ENCODE measurements around the gene PSMD7. TPM values are rescaled to one million over a fixed set of nuclear protein-coding genes. Genes with fewer than 3 reads are reported as not detected.

The PSMD7 gene
- 10 to 100 TPM; 91.8 to 99.0 TPM for total RNA-seq

- H3K27me3 Mint-ChIP-seq, result no peaks in the 10 kb centered on the region
- peaks cover 34% of the 10 kb centered on the region for H3K4me1 Mint-ChIP-seq
- peak within 1 kb of the TSS; percentile 98 for H3K27ac Mint-ChIP-seq
- POLR2A ChIA-PET, result no interaction called here
- CTCF ChIA-PET, result interaction anchor here (0.8 to 1.8 kb wide), 3 partner anchors 8 to 399 kb away, joined by 3 to 4 read pairs (median 3); no protein-coding TSS in a partner anchor
- peaks cover 5% of the 10 kb centered on the region for H3K9me3 Mint-ChIP-seq
- H3K36me3 Mint-ChIP-seq (ENCODE audit: low read depth), result peaks cover 28% of the 10 kb centered on the region
- peak within 1 kb of the TSS; percentile 91 for H3K4me3 Mint-ChIP-seq
- peak; percentile 92 for DNase-seq
These were observed at the start of gene PSMD7 for GRCh38 chr16:74296432-74297144. PSMD7 (plus strand) TSS chr16:74296814; CDS start chr16:74296915, 101 bp downstream.

- H3K4me3 Mint-ChIP-seq, result no peak overlapping the region
- H3K27me3 Mint-ChIP-seq, result peaks cover 9% of the 10 kb centered on the region
- no peaks in the 10 kb centered on the region for H3K9me3 Mint-ChIP-seq
- H3K27ac Mint-ChIP-seq, result no peak overlapping the region
- CTCF ChIA-PET, result no interaction called here
- no peak for DNase-seq
- H3K4me1 Mint-ChIP-seq, result no peaks in the 10 kb centered on the region
- H3K36me3 Mint-ChIP-seq (ENCODE audit: low read depth), result no peaks in the 10 kb centered on the region
- POLR2A ChIA-PET, result no interaction called here
These were observed 47.4 kb upstream of the PSMD7 start for GRCh38 chr16:74249254-74249653.

GRCh38 chr16:74249846-74250245, 46.8 kb upstream of the PSMD7 start:
- no peak overlapping the region for H3K27ac Mint-ChIP-seq
- H3K27me3 Mint-ChIP-seq, result peaks cover 9% of the 10 kb centered on the region
- ChIA-PET CTCF (no interaction called here), POLR2A (no interaction called here)
- no peaks in the 10 kb centered on the region for H3K9me3 Mint-ChIP-seq
- H3K4me1 Mint-ChIP-seq, result no peaks in the 10 kb centered on the region
- no peak for DNase-seq
- no peak overlapping the region for H3K4me3 Mint-ChIP-seq
- H3K36me3 Mint-ChIP-seq (ENCODE audit: low read depth), result no peaks in the 10 kb centered on the region

- no peaks in the 10 kb centered on the region for H3K4me1 Mint-ChIP-seq
- no peak overlapping the region for H3K27ac Mint-ChIP-seq
- POLR2A ChIA-PET, result no interaction called here
- peaks cover 11% of the 10 kb centered on the region for H3K27me3 Mint-ChIP-seq
- no peaks in the 10 kb centered on the region for H3K36me3 Mint-ChIP-seq (ENCODE audit: low read depth)
- no peak overlapping the region for H3K4me3 Mint-ChIP-seq
- CTCF ChIA-PET, result no interaction called here
- no peak for DNase-seq
- H3K9me3 Mint-ChIP-seq, result no peaks in the 10 kb centered on the region
These were observed 44.3 kb upstream of the PSMD7 start for GRCh38 chr16:74252329-74252728.

GRCh38 chr16:74253161-74253938, 43.3 kb upstream of the PSMD7 start:
- CTCF ChIA-PET, result interaction anchor here (0.6 kb wide), 1 partner anchor 1569 kb away, joined by 3 read pairs; no protein-coding TSS in a partner anchor
- H3K27me3 Mint-ChIP-seq, result peaks cover 7% of the 10 kb centered on the region
- no peaks in the 10 kb centered on the region for H3K4me1 Mint-ChIP-seq
- H3K27ac Mint-ChIP-seq, result no peak overlapping the region
- H3K4me3 Mint-ChIP-seq, result no peak overlapping the region
- no peaks in the 10 kb centered on the region for H3K9me3 Mint-ChIP-seq
- no peaks in the 10 kb centered on the region for H3K36me3 Mint-ChIP-seq (ENCODE audit: low read depth)
- no peak for DNase-seq
- POLR2A ChIA-PET, result no interaction called here

- ChIA-PET POLR2A (no interaction called here), CTCF (no interaction called here)
These were observed 39.6 kb upstream of the PSMD7 start for GRCh38 chr16:74257061-74257460.

GRCh38 chr16:74261068-74261467, 35.5 kb upstream of the PSMD7 start:
- Mint-ChIP-seq H3K9me3 (no peaks in the 10 kb centered on the region), H3K27ac (no peak overlapping the region), H3K4me3 (no peak overlapping the region), H3K36me3 (ENCODE audit: low read depth) (no peaks in the 10 kb centered on the region), H3K27me3 (peaks cover 7% of the 10 kb centered on the region), H3K4me1 (no peaks in the 10 kb centered on the region)
- ChIA-PET POLR2A (no interaction called here), CTCF (no interaction called here)
- DNase-seq, result no peak

More at GRCh38 chr16:74257061-74257460, 39.6 kb upstream of the PSMD7 start:
- Mint-ChIP-seq H3K27me3 (peaks cover 2% of the 10 kb centered on the region), H3K4me3 (no peak overlapping the region), H3K27ac (no peak overlapping the region), H3K9me3 (no peaks in the 10 kb centered on the region), H3K36me3 (ENCODE audit: low read depth) (no peaks in the 10 kb centered on the region), H3K4me1 (no peaks in the 10 kb centered on the region)
- no peak for DNase-seq

- peaks cover 13% of the 10 kb centered on the region for H3K27me3 Mint-ChIP-seq
- no peak for DNase-seq
- H3K36me3 Mint-ChIP-seq (ENCODE audit: low read depth), result no peaks in the 10 kb centered on the region
- H3K4me1 Mint-ChIP-seq, result no peaks in the 10 kb centered on the region
- H3K9me3 Mint-ChIP-seq, result no peaks in the 10 kb centered on the region
- H3K4me3 Mint-ChIP-seq, result no peak overlapping the region
- CTCF ChIA-PET, result no interaction called here
- POLR2A ChIA-PET, result no interaction called here
- no peak overlapping the region for H3K27ac Mint-ChIP-seq
These were observed 31.8 kb upstream of the PSMD7 start for GRCh38 chr16:74264811-74265210.

- H3K36me3 Mint-ChIP-seq (ENCODE audit: low read depth), result no peaks in the 10 kb centered on the region
- H3K9me3 Mint-ChIP-seq, result no peaks in the 10 kb centered on the region
- DNase-seq, result no peak
- H3K4me3 Mint-ChIP-seq, result no peak overlapping the region
- H3K27ac Mint-ChIP-seq, result no peak overlapping the region
- peaks cover 15% of the 10 kb centered on the region for H3K27me3 Mint-ChIP-seq
- POLR2A ChIA-PET, result no interaction called here
- CTCF ChIA-PET, result no interaction called here
- H3K4me1 Mint-ChIP-seq, result no peaks in the 10 kb centered on the region
These were observed 28.2 kb upstream of the PSMD7 start for GRCh38 chr16:74268372-74268782.

GRCh38 chr16:74271872-74272271, 24.7 kb upstream of the PSMD7 start:
- no peak for DNase-seq
- Mint-ChIP-seq H3K27ac (no peak overlapping the region), H3K36me3 (ENCODE audit: low read depth) (no peaks in the 10 kb centered on the region), H3K27me3 (peaks cover 19% of the 10 kb centered on the region), H3K4me3 (no peak overlapping the region), H3K9me3 (no peaks in the 10 kb centered on the region), H3K4me1 (no peaks in the 10 kb centered on the region)
- POLR2A ChIA-PET, result no interaction called here
- CTCF ChIA-PET, result interaction anchor here (0.6 kb wide), 2 partner anchors 165 to 1499 kb away, joined by 3 to 6 read pairs; no protein-coding TSS in a partner anchor

- no peak for DNase-seq
- H3K4me1 Mint-ChIP-seq, result peaks cover 5% of the 10 kb centered on the region
- no peak overlapping the region for H3K4me3 Mint-ChIP-seq
- no peaks in the 10 kb centered on the region for H3K36me3 Mint-ChIP-seq (ENCODE audit: low read depth)
- H3K27me3 Mint-ChIP-seq, result peaks cover 18% of the 10 kb centered on the region
- ChIA-PET POLR2A (no interaction called here), CTCF (interaction anchor here (0.6 to 1.2 kb wide), 2 partner anchors 322 to 1132 kb away, joined by 3 read pairs; no protein-coding TSS in a partner anchor)
- peaks cover 4% of the 10 kb centered on the region for H3K9me3 Mint-ChIP-seq
- no peak overlapping the region for H3K27ac Mint-ChIP-seq
These were observed 21.5 kb upstream of the PSMD7 start for GRCh38 chr16:74275031-74275636.

GRCh38 chr16:74275711-74276110, 20.9 kb upstream of the PSMD7 start:
- Mint-ChIP-seq H3K27ac (no peak overlapping the region), H3K4me3 (no peak overlapping the region), H3K4me1 (peaks cover 5% of the 10 kb centered on the region), H3K36me3 (ENCODE audit: low read depth) (no peaks in the 10 kb centered on the region), H3K9me3 (peaks cover 4% of the 10 kb centered on the region), H3K27me3 (peaks cover 18% of the 10 kb centered on the region)
- CTCF ChIA-PET, result interaction anchor here (0.5 to 0.7 kb wide), 3 partner anchors 231 to 1259 kb away, joined by 3 to 4 read pairs (median 4); no protein-coding TSS in a partner anchor
- no peak for DNase-seq
- POLR2A ChIA-PET, result no interaction called here

- ChIA-PET POLR2A (no interaction called here), CTCF (interaction anchor here (1.2 kb wide), 1 partner anchor 15 kb away, joined by 5 read pairs; no protein-coding TSS in a partner anchor)
- Mint-ChIP-seq H3K4me1 (peaks cover 5% of the 10 kb centered on the region), H3K27me3 (peaks cover 18% of the 10 kb centered on the region), H3K9me3 (peaks cover 4% of the 10 kb centered on the region), H3K4me3 (no peak overlapping the region), H3K36me3 (ENCODE audit: low read depth) (no peaks in the 10 kb centered on the region), H3K27ac (no peak overlapping the region)
- DNase-seq, result no peak
These were observed 18.6 kb upstream of the PSMD7 start for GRCh38 chr16:74277974-74278373.

Data from activated CD4-positive, alpha-beta T cell treated with anti-CD3 and anti-CD28 coated beads, Interleukin-2, amount 10 ng/mL, durations not matched to agents 7 days and 5 days (primary cell).